HepG2 (cell line): ENCODE data around the gene ACTL6A. TPM values are rescaled to one million over a fixed set of nuclear protein-coding genes. Genes with fewer than 3 reads are reported as not detected.

ENCODE experiments used
- EEA1 ChIP-seq: sonication (generic); formaldehyde crosslinking; IDR thresholded peaks from 2 replicates; pipeline ENCODE4 v1.5.1; 2020; ENCODE audit warnings: mild to moderate bottlenecking, missing genetic modification reagents, borderline replicate concordance
- EED ChIP-seq: sonication (generic); formaldehyde crosslinking; IDR thresholded peaks from 2 replicates; pipeline ENCODE4 v1.5.0; 2020; ENCODE audit warnings: mild to moderate bottlenecking, missing genetic modification reagents
- GTF2F1 ChIP-seq: fragments of 150-350 bp; IDR thresholded peaks from 2 replicates; pipeline ENCODE4 v1.6.1; 2014; ENCODE audit warnings: low read length
- HNRNPH1 ChIP-seq: fragments of 200-400 bp; formaldehyde crosslinking; optimal IDR thresholded peaks from 2 replicates; pipeline ENCODE3; 2017; ENCODE audit warnings: mild to moderate bottlenecking, low read depth, low read length
- MEF2D ChIP-seq: sonication (generic); formaldehyde crosslinking; IDR thresholded peaks from 2 replicates; pipeline ENCODE4 v1.5.1; 2020; ENCODE audit warnings: mild to moderate bottlenecking, missing genetic modification reagents
- MXD1 ChIP-seq: sonication (generic); formaldehyde crosslinking; IDR thresholded peaks from 2 replicates; pipeline ENCODE4 v1.4.0; 2020; ENCODE audit warnings: mild to moderate bottlenecking, missing genetic modification reagents
- NFE2L2 ChIP-seq: fragments of 150-350 bp; IDR thresholded peaks from 2 replicates; pipeline ENCODE4 v1.6.1; 2014; ENCODE audit warnings: low read length
- TCF7L2 ChIP-seq: IDR thresholded peaks from 2 replicates; pipeline ENCODE4 v1.6.1; 2011; ENCODE audit warnings: mild to moderate bottlenecking, low read depth, low read length, moderate library complexity
- ZBTB44 ChIP-seq: sonication (generic); formaldehyde crosslinking; IDR thresholded peaks from 2 replicates; pipeline ENCODE4 v1.4.0; 2020; ENCODE audit warnings: missing genetic modification reagents
- ZBTB46 ChIP-seq: sonication (generic); formaldehyde crosslinking; IDR thresholded peaks from 2 replicates; pipeline ENCODE4 v1.4.0; 2020; ENCODE audit warnings: mild to moderate bottlenecking, missing genetic modification reagents, borderline replicate concordance
- ZMAT5 ChIP-seq: sonication (generic); formaldehyde crosslinking; IDR thresholded peaks from 2 replicates; pipeline ENCODE4 v1.5.0; 2020; ENCODE audit warnings: mild to moderate bottlenecking, low read depth, missing genetic modification reagents, borderline replicate concordance
- ZNF776 ChIP-seq: sonication (generic); formaldehyde crosslinking; IDR thresholded peaks from 2 replicates; pipeline ENCODE4 v1.4.0; 2020; ENCODE audit warnings: mild to moderate bottlenecking, missing genetic modification reagents
- ZSCAN30 ChIP-seq: sonication (generic); formaldehyde crosslinking; IDR thresholded peaks from 2 replicates; pipeline ENCODE4 v1.5.0; 2020; ENCODE audit warnings: mild to moderate bottlenecking, missing genetic modification reagents
- polyA plus RNA-seq, 8 experiments: library from polyadenylated mRNA; depleted of rRNA in 3 of 8; stranded (reverse) in 7 of 8; unstranded in 1 of 8; fragments of >200 nt; fragmentation: Illumina TruSeq in 4 of 8; extraction: Trizol in 4 of 8; gene quantifications; 2 replicates each; pipeline versions ENCODE4 v1.2.1 to v1.2.3, GENCODE V29; 2011 to 2016; ENCODE audit warnings: low read depth in 4 of 8, missing spikeins in 1 of 8, mixed read lengths in 1 of 8; ENCODE audit not compliant: insufficient read depth in 1 of 8
- total RNA-seq, 5 experiments: library from RNA; depleted of rRNA; stranded (reverse); fragments of >200 nt; fragmentation: Illumina TruSeq; extraction: Trizol; gene quantifications; 2 replicates each; pipeline ENCODE4 v1.2.3, GENCODE V29; 2016; ENCODE audit warnings: low read depth in 1 of 5
- TF ChIP-seq, protein P1 (sequence below): sonication (generic); formaldehyde crosslinking; IDR thresholded peaks from 2 replicates; pipeline ENCODE4 v1.4.0; 2020; ENCODE audit warnings: mild to moderate bottlenecking, low read depth, missing genetic modification reagents
- TF ChIP-seq, protein P2 (sequence below): sonication (generic); formaldehyde crosslinking; IDR thresholded peaks from 2 replicates; pipeline ENCODE4 v1.8.1; 2022; ENCODE audit warnings: mild to moderate bottlenecking, missing genetic modification reagents
- TF ChIP-seq, protein P3 (sequence below): sonication (generic); formaldehyde crosslinking; IDR thresholded peaks from 2 replicates; pipeline ENCODE4 v1.4.0; 2020; ENCODE audit warnings: missing genetic modification reagents
- TF ChIP-seq, protein P4 (sequence below): sonication (generic); formaldehyde crosslinking; IDR thresholded peaks from 2 replicates; pipeline ENCODE4 v1.5.0; 2020; ENCODE audit warnings: missing genetic modification reagents

The ACTL6A gene
- total and polyA plus RNA-seq, 2 of the 13 experiments (the other 11 are each of a cell fraction or from before 2014, with no cell fraction given): 58.1 to 84.1 TPM

DNA sequence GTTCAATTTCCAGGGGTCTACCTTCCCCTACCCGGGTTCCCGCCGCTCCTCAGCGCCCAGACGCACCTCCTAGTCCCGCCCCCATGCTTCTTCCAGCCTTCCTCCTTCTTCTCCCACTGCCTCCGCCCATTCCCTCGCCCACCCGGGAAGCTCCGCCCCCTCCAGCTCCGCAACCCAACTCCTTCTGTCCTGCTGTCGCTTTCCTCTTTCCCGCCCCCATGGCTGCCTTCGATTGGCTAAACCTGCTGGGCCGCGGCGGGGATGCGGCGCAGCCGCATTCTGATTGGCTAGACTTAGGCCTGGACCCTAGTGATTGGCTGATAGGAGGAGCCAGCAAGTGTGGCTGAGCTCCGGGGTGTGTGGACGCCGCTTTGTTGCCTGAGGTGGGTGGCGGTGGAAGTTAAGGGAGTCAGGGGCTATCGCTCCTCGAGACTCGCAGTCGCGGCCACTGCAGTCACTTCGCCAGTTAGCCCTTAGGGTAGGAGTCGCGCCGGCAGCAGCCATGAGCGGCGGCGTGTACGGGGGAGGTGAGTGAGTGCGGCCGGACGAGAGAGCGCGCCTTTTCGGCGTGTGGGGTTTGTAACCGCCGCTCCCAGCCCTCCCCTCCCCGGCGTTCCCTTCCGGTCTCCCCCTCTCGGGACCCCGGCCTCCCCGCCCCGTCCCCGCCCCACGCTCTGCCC, at the start of gene ACTL6A (continued):
- TF ChIP-seq, protein P1, sequence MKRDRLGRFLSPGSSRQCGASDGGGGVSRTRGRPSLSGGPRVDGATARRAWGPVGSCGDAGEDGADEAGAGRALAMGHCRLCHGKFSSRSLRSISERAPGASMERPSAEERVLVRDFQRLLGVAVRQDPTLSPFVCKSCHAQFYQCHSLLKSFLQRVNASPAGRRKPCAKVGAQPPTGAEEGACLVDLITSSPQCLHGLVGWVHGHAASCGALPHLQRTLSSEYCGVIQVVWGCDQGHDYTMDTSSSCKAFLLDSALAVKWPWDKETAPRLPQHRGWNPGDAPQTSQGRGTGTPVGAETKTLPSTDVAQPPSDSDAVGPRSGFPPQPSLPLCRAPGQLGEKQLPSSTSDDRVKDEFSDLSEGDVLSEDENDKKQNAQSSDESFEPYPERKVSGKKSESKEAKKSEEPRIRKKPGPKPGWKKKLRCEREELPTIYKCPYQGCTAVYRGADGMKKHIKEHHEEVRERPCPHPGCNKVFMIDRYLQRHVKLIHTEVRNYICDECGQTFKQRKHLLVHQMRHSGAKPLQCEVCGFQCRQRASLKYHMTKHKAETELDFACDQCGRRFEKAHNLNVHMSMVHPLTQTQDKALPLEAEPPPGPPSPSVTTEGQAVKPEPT (CRISPR knock-in tag): peak; percentile 82; the same call in 1 of the 2 replicates
- TF ChIP-seq ZMAT5 (no peak), ZNF776 (no peak), MXD1 (0 out of 2 replicates have a peak, but pooled peaks have one; percentile 16), GTF2F1 (no peak), ZBTB44 (CRISPR knock-in tag) (no peak), ZBTB46 (no peak), TCF7L2 (no peak), HNRNPH1 (no peak), EEA1 (CRISPR knock-in tag) (no peak), EED (CRISPR knock-in tag) (0 out of 2 replicates have a peak, but pooled peaks have one; percentile 76), ZSCAN30 (no peak), NFE2L2 (no peak), MEF2D (peak; percentile 56; the same call in 1 of the 2 replicates)
- TF ChIP-seq, protein P2, sequence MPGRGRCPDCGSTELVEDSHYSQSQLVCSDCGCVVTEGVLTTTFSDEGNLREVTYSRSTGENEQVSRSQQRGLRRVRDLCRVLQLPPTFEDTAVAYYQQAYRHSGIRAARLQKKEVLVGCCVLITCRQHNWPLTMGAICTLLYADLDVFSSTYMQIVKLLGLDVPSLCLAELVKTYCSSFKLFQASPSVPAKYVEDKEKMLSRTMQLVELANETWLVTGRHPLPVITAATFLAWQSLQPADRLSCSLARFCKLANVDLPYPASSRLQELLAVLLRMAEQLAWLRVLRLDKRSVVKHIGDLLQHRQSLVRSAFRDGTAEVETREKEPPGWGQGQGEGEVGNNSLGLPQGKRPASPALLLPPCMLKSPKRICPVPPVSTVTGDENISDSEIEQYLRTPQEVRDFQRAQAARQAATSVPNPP (CRISPR knock-in tag): no peak
- TF ChIP-seq, protein P3, sequence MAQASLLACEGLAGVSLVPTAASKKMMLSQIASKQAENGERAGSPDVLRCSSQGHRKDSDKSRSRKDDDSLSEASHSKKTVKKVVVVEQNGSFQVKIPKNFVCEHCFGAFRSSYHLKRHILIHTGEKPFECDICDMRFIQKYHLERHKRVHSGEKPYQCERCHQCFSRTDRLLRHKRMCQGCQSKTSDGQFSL (CRISPR knock-in tag): no peak
- TF ChIP-seq, protein P4, sequence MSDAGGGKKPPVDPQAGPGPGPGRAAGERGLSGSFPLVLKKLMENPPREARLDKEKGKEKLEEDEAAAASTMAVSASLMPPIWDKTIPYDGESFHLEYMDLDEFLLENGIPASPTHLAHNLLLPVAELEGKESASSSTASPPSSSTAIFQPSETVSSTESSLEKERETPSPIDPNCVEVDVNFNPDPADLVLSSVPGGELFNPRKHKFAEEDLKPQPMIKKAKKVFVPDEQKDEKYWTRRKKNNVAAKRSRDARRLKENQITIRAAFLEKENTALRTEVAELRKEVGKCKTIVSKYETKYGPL: no peak
